Hepatocyte (in vitro differentiated cells): Measurements from ENCODE around the gene SREBF1. TPM values are rescaled to one million over a fixed set of nuclear protein-coding genes. Genes with fewer than 3 reads are reported as not detected.

ENCODE experiments used
- DNase-seq: peaks from one replicate; pipeline ENCODE4 v3.0.0-alpha.2; 2016; ENCODE audit warnings: low spot score
- H2AFZ ChIP-seq: fragments of 200-600 bp; sonication (generic); 2 replicates; pipeline ENCODE4 v1.6.0; 2016; ENCODE audit warnings: antibody characterized with exemption, mild to moderate bottlenecking
- H3K27ac ChIP-seq: fragments of 200-600 bp; sonication (generic); 2 replicates; pipeline ENCODE4 v1.5.1; 2016; ENCODE audit warnings: mild to moderate bottlenecking
- H3K27me3 ChIP-seq: fragments of 200-600 bp; sonication (generic); 2 replicates; pipeline ENCODE4 v1.6.1; 2016
- H3K36me3 ChIP-seq: fragments of 200-600 bp; sonication (generic); replicated peaks from 2 replicates; pipeline ENCODE4 v1.5.1; 2016; ENCODE audit warnings: low read depth; ENCODE audit not compliant: insufficient read depth
- H3K4me1 ChIP-seq: fragments of 200-600 bp; sonication (generic); 2 replicates; pipeline ENCODE4 v1.5.1; 2016; ENCODE audit warnings: mild to moderate bottlenecking, moderate library complexity; ENCODE audit not compliant: insufficient read depth
- H3K4me2 ChIP-seq: fragments of 200-600 bp; sonication (generic); 2 replicates; pipeline ENCODE4 v1.6.0; 2016
- H3K4me3 ChIP-seq: fragments of 200-600 bp; sonication (generic); 2 replicates; pipeline ENCODE4 v1.5.1; 2016; ENCODE audit warnings: mild to moderate bottlenecking
- H3K79me2 ChIP-seq: fragments of 200-600 bp; sonication (generic); 2 replicates; pipeline ENCODE4 v1.6.0; 2017; ENCODE audit warnings: mild to moderate bottlenecking
- H3K9me2 ChIP-seq: fragments of 200-600 bp; sonication (generic); replicated peaks from 2 replicates; pipeline ENCODE4 v1.6.0; 2017; ENCODE audit warnings: mild to moderate bottlenecking; ENCODE audit not compliant: insufficient read depth
- H3K9me3 ChIP-seq: fragments of 200-600 bp; sonication (generic); 2 replicates; pipeline ENCODE4 v1.5.1; 2016; ENCODE audit warnings: low read depth, mild to moderate bottlenecking
- H4K20me1 ChIP-seq: fragments of 200-600 bp; sonication (generic); 2 replicates; pipeline ENCODE4 v1.6.0; 2016; ENCODE audit warnings: mild to moderate bottlenecking; ENCODE audit not compliant: insufficient read depth, poor library complexity, severe bottlenecking
- EZH2phosphoT487 ChIP-seq: fragments of 200-600 bp; sonication (generic); IDR thresholded peaks from one replicate; pipeline ENCODE4 v1.6.1; 2018; ENCODE audit warnings: antibody characterized with exemption, mild to moderate bottlenecking, low read depth, moderate library complexity; ENCODE audit not compliant: unreplicated experiment, severe bottlenecking
- WGBS: methylation state at CpG from one replicate; pipeline ENCODE4 v1.1.6; 2016; ENCODE audit warnings: low lambda C conversion rate; ENCODE audit errors: missing lambda C conversion rate; 5-methylcytosine and 5-hydroxymethylcytosine counted together
- microRNA counts: library from miRNA; unstranded; fragments of <30 nt; microRNA quantifications from one replicate; lab custom pipeline; 2017
- microRNA-seq: library from miRNA; unstranded; fragments of <30 nt; microRNA quantifications from one replicate; pipeline ENCODE4, GENCODE V29; 2017
- polyA plus RNA-seq: library from polyadenylated mRNA; unstranded; fragments of >200 nt; fragmentation: Nextera tagmentation; extraction: Ambion mirVana; gene quantifications from 2 replicates; pipeline ENCODE4 v1.2.1, GENCODE V29; 2016
- small RNA-seq: library from RNA; depleted of rRNA; stranded (forward); fragments of <200 nt; gene quantifications from one replicate; pipeline ENCODE3, GENCODE V24; 2014
- total RNA-seq: library from RNA; depleted of rRNA; stranded (reverse); fragments of >200 nt; gene quantifications from 2 replicates; pipeline ENCODE4 v1.2.3, GENCODE V29; 2014
- TF ChIP-seq, protein P1 (sequence below): fragments of 200-600 bp; sonication (generic); IDR thresholded peaks from 2 replicates; pipeline ENCODE4 v1.5.1; 2016; ENCODE audit warnings: antibody characterized with exemption, mild to moderate bottlenecking; ENCODE audit not compliant: poor library complexity

SREBF1 gene
- total and polyA plus RNA-seq, 2 experiments from 2014 or later: 57.1 to 140 TPM

- no peak overlapping the region for H3K27ac ChIP-seq
- WGBS: 84% methylated on average over 5 of the region's 5 CpGs
- H4K20me1 ChIP-seq: peaks cover 50% of the 10 kb centered on the region
- DNase-seq: no peak
- TF ChIP-seq, protein P1, sequence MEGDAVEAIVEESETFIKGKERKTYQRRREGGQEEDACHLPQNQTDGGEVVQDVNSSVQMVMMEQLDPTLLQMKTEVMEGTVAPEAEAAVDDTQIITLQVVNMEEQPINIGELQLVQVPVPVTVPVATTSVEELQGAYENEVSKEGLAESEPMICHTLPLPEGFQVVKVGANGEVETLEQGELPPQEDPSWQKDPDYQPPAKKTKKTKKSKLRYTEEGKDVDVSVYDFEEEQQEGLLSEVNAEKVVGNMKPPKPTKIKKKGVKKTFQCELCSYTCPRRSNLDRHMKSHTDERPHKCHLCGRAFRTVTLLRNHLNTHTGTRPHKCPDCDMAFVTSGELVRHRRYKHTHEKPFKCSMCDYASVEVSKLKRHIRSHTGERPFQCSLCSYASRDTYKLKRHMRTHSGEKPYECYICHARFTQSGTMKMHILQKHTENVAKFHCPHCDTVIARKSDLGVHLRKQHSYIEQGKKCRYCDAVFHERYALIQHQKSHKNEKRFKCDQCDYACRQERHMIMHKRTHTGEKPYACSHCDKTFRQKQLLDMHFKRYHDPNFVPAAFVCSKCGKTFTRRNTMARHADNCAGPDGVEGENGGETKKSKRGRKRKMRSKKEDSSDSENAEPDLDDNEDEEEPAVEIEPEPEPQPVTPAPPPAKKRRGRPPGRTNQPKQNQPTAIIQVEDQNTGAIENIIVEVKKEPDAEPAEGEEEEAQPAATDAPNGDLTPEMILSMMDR: no peak
- TF ChIP-seq EZH2phosphoT487: no peak
- H3K4me3 ChIP-seq: no peak overlapping the region
- H3K36me3 ChIP-seq: no peaks in the 10 kb centered on the region
- H3K27me3 ChIP-seq: no peaks in the 10 kb centered on the region
- no peaks in the 10 kb centered on the region for H3K9me2 ChIP-seq
- H3K4me1 ChIP-seq: peaks cover 24% of the 10 kb centered on the region
- peaks cover 96% of the 10 kb centered on the region for H3K79me2 ChIP-seq
- H3K4me2 ChIP-seq: no peak overlapping the region
- H2AFZ ChIP-seq: no peak overlapping the region
- no peaks in the 10 kb centered on the region for H3K9me3 ChIP-seq
Measured at GRCh38 chr17:17762744-17763105, 74.1 kb downstream of the SREBF1 start.

MicroRNAs within 50 kb of the gene (microRNA counts, 767-probe panel; counts per million panel counts)
- not detected for microRNA hsa-miR-33b-5p (lab: Ali Mortazavi, UCI)

Small RNA genes within 50 kb of the gene (microRNA-seq; reads per million reads assigned to microRNA genes)
- gene MIR33B (84.5 reads per million, percentile 59 among the genes with 10 or more reads in this experiment), gene MIR6777 (4.5 reads per million, percentile 5 among the genes with 10 or more reads in this experiment)

Small RNA genes within 50 kb of the gene (small RNA-seq; reads per million reads assigned to genes)
- gene MIR33B (1.9 reads per million, percentile 86 among the genes with 10 or more reads in this experiment), gene MIR6777 (0.40 reads per million, percentile 26 among the genes with 10 or more reads in this experiment)

Other genes with a start within 250 kb of the SREBF1 start
- gene PEMT, start 245.3 kb downstream of the SREBF1 start, total RNA-seq: 50.1 and 58.6 TPM in 2 replicates
- 70.4 and 78.9 TPM in 2 replicates for gene PEMT, start 245.3 kb downstream of the SREBF1 start, polyA plus RNA-seq
- 19.2 and 23.8 TPM in 2 replicates for gene RAI1, start 155.5 kb downstream of the SREBF1 start, total RNA-seq
- 18.7 and 20.2 TPM in 2 replicates for gene RAI1, start 155.5 kb downstream of the SREBF1 start, polyA plus RNA-seq
- gene TOM1L2, start 135.4 kb upstream of the SREBF1 start, total RNA-seq: 27.5 and 29.6 TPM in 2 replicates
- gene TOM1L2, start 135.4 kb upstream of the SREBF1 start, polyA plus RNA-seq: 21.5 and 41.1 TPM in 2 replicates
- 1.1 TPM in 2 replicates for gene DRC3, start 135.9 kb upstream of the SREBF1 start, total RNA-seq
- gene DRC3, start 135.9 kb upstream of the SREBF1 start, polyA plus RNA-seq: 1.8 and 3.2 TPM in 2 replicates
- gene ATPAF2, start 202.2 kb upstream of the SREBF1 start, total RNA-seq: 16.8 and 17.9 TPM in 2 replicates
- 33.9 and 36.7 TPM in 2 replicates for gene ATPAF2, start 202.2 kb upstream of the SREBF1 start, polyA plus RNA-seq
- gene GID4, start 202.4 kb upstream of the SREBF1 start, total RNA-seq: 7.1 and 8.2 TPM in 2 replicates
- gene GID4, start 202.4 kb upstream of the SREBF1 start, polyA plus RNA-seq: 4.7 and 6.7 TPM in 2 replicates